GM18868 (cell line): ENCODE results near the gene KCNG3.

ENCODE experiments used
- ATAC-seq: cut with Tn5 transposase; IDR thresholded peaks from one replicate; pipeline ENCODE4 v1.9.1; 2021; ENCODE audit warnings: mild to moderate bottlenecking, moderate library complexity; ENCODE audit not compliant: unreplicated experiment

KCNG3 gene, protein sequence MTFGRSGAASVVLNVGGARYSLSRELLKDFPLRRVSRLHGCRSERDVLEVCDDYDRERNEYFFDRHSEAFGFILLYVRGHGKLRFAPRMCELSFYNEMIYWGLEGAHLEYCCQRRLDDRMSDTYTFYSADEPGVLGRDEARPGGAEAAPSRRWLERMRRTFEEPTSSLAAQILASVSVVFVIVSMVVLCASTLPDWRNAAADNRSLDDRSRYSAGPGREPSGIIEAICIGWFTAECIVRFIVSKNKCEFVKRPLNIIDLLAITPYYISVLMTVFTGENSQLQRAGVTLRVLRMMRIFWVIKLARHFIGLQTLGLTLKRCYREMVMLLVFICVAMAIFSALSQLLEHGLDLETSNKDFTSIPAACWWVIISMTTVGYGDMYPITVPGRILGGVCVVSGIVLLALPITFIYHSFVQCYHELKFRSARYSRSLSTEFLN

GRCh38 chr2:42493468-42494354 is at the start of gene KCNG3:
Gene KCNG3, minus strand, starts transcription at chr2:42493982. Its CDS starts 481 bp downstream, at chr2:42493501.
- ATAC-seq, result peak; percentile 73

GRCh38 chr2:42542871-42543270 is 49.1 kb upstream of the KCNG3 start:
- no peak for ATAC-seq

- ATAC-seq, result no peak
These were observed 43.7 kb upstream of the KCNG3 start for GRCh38 chr2:42537493-42537892.

DNA sequence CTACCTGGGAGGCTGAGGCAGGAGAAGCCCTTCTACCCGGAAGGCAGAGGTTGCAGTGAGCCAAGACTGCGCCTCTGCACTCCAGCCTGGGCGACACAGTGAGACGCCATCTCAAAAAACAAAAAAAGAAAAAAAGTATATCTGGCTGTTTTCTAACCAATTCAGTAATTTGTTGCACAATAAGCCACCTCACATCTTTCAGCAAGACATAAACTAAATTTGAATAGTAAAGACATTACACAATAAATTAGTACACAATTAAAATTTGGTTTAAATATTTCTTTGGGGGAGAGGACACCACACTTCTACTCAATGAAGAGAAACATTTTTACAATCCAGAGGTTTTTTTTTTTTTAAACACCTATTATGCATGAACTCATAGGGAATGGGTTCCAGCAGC is 38.6 kb upstream of the KCNG3 start:
- ATAC-seq, result no peak

- no peak for ATAC-seq
These were observed 29.6 kb upstream of the KCNG3 start for GRCh38 chr2:42523341-42523740.

DNA sequence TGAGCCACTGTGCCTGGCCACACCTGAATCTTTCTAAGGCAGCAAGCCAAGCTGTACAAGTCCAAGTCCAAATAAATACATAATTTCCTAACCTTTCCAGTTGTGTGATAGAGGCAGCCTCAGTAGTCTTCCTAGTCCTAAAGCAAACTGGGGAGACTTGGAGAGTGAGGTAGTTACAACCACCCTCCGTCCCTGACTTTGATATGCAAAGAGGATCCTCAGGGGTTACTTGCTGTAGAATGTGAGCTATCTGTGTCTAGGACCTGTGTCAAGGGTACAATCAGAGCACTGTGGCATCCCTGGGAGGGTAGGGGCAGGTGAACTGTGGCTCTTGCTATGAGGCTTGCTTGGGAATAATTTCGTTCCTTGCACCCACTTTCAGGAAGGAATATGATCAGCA is 28.3 kb upstream of the KCNG3 start:
- no peak for ATAC-seq

GRCh38 chr2:42519624-42520023 is 25.8 kb upstream of the KCNG3 start:
- ATAC-seq, result no peak

DNA sequence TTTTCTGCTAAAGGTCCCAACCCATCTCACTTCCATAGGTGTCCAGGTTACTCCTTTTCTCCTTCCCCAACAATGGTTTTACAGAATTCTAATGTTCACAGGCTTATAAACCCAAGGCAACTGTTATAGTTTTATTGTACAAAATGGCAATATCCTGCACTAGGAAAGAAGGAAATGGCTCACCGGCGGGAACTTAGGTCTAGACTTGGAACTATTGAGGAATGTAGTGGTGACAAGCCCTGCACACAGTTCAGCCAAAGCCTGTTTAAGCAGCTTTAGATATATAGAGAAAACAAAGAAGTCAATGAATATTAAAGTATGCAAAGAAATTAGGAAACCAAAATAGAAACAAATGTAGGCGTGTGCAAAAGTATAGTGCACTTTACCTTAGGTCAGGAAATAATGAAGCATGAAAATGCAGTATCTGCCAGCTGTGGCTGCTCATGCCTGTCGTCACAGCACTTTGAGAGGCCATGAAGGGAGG is 22.7 kb upstream of the KCNG3 start:
- ATAC-seq, result no peak

DNA sequence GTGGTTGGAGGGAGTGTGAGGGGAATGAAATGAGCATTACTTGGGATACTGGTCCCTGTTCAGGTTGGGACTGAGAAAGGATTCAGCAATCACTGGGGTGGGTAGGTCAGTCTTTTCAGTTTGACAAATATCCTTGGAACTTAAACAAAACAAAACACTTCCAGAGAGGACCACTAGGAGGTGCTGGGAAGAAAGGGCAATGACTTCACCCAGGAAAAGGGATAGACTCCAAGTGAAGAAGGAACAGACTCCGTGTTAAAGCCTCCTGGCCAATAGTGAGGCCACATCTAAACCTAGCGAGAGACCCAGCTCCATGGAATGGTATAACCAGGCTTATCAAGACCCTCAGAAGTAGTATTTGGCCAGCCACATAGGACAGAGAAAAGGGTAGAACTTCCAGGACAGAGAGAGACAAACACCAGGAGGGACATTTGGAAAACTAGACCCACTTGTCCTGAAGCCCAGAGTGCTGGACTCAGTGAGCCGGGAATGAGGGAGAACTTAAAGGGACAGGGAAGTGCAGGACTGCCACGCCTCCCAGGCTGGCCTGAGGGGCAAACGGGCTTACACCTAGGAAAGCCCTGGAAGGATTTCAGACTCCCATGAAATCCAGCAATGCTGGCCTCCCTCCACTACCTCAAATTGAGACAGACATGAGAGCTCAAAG is 19.6 kb upstream of the KCNG3 start:
- ATAC-seq, result no peak

DNA sequence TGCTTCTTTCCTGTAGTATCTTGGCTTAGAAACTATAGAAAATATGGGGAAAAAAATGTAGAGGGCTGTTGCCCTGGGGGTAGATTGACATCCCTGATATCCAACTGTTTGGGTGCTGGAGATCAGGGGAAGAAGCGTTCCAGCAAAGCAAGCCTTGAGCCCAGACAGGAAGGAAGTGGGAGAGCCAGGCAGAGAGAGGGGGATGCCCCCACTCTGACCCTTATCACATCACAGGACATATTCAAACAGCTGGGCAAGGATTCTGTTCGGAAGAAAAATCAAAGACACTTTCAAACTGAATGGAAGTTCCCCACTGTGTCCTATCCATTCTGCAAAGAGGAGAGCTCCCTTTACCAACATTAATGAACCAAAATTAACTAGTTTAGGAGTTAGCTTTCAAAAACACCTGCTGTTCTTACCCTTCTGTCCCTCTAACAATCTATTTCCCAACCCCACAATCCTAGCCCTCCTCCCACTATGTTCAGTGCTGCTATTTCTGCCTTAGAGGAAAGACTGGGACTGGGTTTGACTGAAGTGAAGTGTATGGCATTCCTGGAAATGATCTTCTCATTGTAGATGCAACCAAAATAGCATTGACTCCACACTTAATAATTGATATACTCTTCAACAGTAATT is 16.9 kb upstream of the KCNG3 start:
- peak; percentile 65 for ATAC-seq

GRCh38 chr2:42510191-42510590 is 16.4 kb upstream of the KCNG3 start:
- no peak for ATAC-seq

GRCh38 chr2:42504364-42505230 is 10.8 kb upstream of the KCNG3 start:
- no peak for ATAC-seq

GRCh38 chr2:42503291-42503690 is 9.5 kb upstream of the KCNG3 start:
- no peak for ATAC-seq

DNA sequence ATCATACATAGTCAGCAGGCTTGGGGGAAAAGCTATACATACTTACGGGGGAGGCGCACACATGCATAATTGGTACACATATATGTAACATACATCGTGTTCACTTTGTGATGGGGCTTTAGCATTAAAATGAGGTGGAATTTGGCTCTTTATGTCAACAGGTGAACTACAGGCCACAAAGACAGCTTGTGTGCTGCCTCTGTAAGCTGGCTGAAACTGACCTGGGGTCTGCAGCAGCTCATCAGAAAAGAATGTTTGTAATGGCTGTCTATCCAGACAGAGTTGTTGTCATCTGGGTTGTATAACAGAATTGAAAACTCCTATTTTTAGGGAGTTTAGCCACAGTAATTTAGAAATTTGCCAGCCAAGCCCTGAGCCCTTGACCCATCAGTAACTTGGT is 4.7 kb upstream of the KCNG3 start:
- ATAC-seq, result no peak

GRCh38 chr2:42495611-42496010 is 1.8 kb upstream of the KCNG3 start:
- ATAC-seq, result no peak

DNA sequence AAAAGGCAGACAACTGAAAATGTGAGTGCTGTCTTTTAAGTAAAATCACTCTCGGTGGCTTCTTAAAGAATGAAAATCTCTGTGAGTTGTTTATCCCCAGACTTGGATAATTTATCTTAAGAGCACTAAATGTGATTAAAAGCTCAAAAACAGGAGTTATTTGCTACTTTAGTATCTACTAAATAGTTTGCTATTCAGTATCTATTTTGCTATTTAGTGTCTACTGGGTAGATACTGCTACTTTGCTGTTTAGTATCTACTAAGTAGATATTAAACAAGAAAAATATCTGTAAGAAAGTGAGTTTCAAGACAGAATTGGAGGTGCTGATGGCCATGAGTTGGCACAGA is 1.4 kb upstream of the KCNG3 start:
- no peak for ATAC-seq

DNA sequence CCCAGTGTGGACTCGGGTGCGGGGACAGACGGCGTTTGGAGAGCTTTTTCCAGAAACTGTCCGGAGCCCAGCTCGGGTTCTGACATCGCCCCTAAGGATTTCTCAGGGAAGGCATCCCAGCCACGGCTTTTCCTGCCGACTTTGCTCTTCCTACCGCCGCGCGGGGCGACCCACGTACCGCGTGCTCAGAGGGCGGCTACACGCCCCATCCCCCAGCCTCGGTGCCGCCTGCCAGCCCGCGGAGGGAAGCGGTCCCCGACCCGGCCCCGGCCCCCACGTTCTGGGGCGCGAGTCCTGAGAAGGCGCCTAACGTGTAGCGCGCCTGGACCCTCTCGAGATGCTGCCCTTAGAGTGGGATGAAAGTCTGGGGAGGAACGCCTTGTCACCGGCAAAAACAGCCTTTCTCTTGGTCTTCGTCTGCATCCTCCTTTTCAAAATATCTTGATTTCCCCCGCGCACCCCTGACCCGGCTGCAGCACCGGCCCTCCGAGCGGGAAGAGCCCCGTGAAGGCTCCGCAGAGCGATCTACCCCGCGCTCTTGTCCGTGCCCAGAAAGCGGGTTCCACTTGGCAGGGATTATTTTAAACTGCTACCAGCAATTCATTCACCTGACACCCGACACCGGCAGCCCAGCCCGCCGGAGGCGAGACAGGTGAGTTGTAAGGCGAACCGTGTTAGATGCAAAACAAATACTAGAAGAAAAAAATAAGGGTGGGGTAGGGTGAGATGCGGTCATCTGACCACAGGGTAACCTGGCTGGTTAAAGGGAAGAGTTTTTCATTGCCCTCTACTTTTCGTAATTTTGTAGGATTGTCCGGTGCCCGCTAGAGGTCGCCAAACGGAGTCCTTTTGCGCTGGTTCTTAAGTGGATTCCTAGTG is 812 bp upstream of the KCNG3 start:
- ATAC-seq, result peak; percentile 63

DNA sequence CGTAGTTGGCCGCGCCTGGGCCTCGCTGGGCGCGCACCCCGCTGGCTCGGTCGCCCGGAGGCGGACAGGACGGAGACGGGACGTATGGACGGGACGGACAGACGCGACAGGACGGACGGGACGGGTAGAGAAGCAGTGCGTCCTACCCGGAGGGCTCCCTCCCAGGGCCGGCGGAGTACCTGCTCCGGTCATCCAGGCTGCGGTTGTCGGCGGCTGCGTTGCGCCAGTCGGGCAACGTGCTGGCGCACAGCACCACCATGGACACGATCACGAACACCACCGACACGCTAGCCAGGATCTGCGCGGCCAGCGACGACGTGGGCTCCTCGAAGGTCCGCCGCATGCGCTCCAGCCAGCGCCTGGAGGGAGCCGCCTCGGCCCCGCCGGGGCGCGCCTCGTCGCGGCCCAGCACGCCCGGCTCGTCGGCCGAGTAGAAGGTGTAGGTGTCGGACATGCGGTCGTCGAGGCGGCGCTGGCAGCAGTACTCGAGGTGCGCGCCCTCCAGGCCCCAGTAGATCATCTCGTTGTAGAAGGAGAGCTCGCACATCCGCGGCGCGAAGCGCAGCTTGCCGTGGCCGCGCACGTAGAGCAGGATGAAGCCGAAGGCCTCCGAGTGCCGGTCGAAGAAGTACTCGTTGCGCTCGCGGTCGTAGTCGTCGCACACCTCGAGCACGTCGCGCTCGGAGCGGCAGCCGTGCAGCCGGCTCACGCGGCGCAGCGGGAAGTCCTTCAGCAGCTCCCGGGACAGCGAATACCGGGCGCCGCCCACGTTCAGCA is 903 bp downstream of the KCNG3 start:
- ATAC-seq, result no peak
